NCI-H2081 treated with DMSO at 0.1 percent for 48 hours (cell line): ENCODE measurements around the gene CSNK1G2.

Source experiments
- DNase-seq: peaks from one replicate; lab custom pipeline; 2025; lab: John Stamatoyannopoulos, UW

Gene CSNK1G2

DNA sequence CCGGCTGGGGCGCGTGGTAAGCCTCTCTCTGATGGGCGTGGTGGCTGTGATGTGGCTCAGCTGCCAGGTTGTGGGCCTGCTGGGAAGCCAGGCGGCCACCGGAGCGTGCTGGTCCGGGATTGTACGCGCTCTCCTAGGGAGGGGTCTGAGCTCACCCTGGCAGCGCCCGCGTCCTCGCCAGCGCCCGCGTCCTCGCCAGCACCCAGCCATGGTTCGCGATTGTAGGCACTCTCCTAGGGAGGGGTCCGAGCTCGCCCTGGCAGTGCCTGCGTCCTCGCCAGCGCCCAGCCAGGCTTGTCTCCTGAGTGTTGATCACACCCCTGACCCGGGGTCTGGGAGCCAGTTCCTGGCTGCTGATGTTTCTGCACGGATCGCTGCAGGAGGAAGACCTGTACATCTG is 22.0 kb upstream of the CSNK1G2 start:
- DNase-seq: no peak

DNA sequence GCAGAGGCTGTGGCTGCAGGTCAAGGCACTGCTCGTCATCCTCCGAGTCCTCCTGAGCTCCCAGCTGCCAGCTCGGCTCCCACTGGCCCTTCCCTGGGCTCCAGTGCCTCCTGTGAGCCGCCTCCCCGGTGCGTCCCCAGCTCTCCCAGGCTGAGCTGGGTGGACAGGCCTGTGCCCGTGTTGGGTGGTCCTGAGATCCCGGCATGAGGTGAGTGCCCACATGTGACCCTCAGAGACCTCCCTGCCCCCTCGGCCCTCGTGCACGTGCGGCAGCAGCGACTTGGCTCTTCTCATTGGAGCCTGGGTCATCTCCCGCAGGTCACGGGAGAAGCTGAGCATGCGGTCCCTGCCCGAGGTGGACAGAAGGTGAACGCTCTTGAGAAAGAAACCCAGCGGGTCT is 20.3 kb upstream of the CSNK1G2 start:
- no peak for DNase-seq

DNA sequence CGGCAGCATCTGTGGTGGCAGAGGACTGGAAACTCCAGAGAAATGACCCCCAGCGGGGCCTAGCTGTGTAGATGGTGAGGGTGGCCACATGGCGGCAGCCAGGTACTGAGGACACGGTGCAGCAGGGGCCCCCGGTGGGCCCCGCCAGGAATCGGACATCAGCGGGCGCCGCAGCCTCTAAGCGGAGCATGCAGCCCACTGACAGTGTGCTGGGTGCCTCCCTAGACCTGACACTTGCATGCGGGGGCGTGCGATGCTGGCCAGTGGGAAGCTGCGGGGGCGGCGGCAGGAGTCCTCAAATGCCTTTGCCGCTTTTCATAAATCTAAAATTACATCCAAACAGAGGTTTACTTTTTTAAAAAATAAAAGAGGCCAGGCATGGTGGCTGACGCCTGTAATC is 19.6 kb upstream of the CSNK1G2 start:
- DNase-seq: no peak

DNA sequence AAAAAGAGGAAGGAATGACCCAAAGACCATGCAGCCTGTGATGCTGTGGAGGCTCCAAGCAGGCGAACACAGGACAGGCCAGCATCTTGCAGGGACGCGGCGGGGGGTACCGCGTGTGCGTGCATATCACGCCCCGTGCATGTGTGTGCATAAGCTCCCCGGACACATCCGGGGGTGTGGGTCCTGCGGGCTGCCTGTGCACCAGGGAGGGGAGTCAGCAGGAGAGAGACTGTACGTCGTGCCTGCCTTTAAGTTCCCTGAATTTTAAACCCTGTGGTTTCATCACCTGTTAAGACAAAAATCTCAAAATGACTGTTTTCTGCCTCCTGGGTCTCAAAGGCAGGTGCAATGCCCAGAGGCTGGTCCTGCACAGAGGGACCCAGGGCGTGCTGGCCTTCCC is 19.1 kb upstream of the CSNK1G2 start:
- no peak for DNase-seq

DNA sequence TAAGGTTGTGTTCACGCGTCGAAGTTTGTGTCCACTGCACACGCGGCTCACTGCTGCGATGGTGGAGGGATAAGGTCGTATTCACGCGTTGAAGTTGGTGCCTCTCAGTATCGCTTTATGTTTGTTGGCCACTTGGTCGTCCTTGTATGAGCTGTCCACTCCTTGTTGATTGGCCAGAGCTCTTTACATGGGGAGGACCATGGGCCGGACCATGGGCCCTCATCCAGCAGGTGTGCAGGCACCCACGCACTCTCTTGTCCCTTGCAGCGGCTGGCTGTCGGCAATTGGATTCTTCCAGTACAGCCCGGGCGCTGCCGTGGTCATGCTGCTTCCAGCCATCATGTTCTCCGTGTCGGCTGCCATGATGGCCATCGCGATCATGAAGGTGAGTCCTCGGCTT is 18.2 kb upstream of the CSNK1G2 start:
- DNase-seq: no peak

DNA sequence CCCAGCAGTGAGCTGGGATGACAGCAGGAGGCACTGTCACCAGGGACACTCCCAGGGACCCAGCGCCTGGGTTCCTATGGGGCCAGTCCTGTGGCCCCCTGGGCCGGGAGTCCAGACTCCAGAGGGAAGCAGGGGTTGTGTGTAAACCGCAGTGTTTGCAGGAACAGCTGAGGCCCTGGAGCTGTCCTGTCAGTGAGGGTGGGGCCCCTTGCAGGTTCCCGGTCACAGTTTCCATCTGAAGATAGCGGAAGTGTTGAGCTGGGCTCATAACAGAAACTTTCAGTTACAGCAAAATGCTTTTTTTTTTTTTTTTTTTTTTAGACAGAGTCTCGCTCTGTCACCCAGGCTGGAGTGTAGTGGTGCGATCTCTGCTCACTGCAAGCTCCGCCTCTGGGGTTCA is 17.7 kb upstream of the CSNK1G2 start:
- DNase-seq: no peak

DNA sequence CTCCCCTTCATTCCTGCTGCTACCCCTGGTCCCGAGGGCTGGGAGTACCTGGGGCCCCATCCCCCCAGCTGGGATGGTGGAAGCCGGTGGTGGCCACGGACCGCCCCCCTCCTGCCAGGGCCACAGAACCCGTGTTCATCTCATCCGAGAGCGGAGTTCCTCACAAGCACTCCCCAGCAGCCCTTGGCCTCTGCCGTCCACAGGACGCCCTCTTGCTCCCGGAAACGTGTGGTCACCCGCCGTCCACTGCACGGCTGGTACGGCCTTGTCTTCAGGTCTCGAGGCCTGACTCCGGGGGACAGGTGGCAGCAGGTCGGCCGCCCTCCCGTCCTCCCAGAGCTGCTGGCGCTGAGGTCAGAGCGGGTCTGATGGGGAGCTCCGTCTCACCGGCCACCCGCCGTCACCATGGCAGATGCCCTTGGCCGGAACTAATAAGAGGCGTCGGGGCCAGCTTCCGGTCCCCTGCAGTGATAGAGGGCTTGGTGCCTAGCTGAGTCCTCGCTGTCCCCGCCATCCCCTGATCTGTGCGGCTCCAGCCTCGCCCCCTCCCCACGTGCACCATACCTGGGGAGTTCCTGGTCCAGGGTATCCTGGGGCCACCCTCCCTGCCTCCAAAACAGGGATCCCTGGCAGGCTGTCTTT is 16.5 kb upstream of the CSNK1G2 start:
- no peak for DNase-seq

DNA sequence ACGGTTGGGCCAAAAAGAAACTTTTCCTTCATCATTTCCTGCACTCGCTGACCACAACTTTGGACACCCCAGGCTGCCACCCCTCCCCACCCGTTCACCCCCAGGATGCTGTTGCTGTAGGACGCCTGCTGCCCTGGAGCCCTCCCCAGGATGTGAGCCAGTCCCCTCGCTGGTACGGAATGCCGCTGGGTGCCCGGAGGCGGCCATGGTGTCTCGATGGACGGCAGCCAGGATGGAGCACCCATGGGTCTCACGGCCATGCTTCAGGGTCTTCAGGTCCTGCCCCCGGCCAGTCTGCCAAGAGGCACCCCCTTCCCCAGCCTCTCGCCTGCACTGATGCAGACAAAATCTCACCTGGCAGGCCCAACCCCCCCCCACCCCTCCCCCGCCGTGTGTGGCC is 15.4 kb upstream of the CSNK1G2 start:
- no peak for DNase-seq

DNA sequence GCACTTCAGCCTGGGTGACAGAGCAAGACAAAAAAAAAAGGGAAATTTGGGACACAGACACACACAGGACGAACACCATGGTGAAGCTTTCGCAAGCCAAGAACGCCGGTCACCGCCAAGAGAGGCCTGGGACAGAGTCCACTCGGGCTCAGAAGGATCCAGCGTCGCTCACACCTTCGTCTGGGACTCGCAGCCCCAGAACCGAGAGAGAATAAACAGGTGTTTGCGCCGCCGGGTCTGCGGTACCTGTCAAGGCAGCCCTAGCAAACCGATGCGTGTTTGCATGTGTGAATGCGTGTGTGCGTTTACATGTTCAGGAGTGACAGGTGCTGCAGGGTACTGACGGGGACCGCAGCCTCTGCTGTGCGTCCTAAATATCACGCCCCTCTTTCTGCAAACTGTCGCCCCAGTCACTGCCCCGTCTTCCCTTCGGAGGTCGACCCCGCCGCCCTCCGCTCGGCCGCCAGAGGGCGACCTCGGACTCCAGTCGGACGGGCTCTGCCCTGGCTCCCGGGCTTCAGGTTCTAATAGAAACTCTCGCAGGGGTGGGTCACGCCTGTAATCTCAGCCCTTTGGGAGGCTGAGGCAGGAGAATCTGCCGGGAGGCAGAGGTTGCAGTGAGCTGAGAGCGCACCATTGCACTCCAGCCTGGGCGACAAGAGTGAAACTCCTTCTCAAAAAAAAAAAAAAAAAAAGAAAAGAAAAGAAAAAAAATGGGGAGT is 11.8 kb upstream of the CSNK1G2 start:
- no peak for DNase-seq

DNA sequence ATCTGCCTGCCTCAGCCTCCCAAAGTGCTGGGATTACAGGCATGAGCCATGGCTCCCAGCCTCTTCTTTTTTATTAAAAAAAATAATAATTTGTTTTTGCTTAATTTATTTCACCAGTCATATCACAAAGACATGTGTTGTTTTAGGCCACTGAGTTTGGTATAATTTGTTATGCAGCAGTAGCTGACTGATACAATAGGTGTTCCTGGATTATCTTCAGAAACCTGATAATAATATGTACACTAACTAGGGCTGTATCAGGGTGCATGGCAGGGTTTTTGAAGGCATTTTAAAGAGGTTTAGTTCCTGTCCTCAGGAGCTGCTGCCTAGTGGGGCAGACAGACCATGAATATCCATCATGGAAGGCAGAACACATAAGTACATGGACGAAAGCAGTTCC is 9.5 kb upstream of the CSNK1G2 start:
- no peak for DNase-seq

DNA sequence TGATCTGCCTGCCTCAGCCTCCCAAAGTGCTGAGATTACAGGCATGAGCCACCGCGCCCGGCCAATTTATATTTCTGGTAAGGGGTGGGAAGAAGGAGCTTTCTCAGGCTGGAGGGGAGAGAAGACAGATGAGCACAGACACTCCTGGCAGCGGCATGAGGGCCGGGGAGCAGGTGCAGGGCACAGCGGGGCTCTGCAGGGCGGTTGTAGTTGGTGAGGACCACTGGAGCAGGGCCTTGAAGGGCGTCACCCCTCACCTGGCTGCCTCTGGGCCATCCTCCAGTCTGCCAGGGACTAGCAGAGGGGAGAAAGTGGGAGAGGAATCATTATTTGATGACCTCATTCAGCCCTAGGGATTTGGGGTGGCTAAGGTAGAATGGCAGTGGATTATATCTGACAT is 8.6 kb upstream of the CSNK1G2 start:
- DNase-seq: no peak

DNA sequence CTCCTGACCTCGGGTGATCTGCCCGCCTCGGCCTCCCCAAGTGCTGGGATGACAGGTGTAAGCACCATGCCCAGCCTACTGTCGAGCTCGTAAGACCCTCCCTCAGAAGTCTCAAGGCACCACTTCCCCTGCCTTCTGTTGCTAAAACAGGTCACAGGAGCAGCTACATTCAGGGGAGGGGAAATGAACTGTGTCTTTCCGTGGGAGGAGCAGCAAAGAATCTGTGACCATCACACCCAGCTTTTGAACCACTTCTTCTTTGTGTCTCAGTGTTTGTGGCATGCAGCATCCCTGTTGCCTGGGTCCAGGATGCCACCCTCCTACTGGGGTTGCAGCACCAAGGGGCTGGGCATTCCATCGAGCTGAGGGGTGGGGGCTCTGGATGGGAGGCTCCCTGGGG is 7.7 kb upstream of the CSNK1G2 start:
- DNase-seq: no peak

DNA sequence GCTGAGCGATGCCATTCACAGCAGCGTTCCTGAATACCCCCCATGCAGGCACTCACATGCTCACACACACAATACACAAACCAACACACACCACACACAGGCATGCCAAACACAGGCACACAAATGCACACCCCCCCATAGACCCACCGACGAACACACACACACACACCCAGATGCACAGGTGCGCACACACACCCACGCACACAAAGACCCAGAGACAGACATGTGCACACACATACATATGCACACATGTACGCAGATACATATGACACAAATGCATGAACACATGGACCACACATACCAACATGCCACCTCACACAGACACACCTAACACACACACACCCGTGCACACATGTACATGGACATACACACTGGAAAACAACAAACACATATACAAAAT is 7.0 kb upstream of the CSNK1G2 start:
- no peak for DNase-seq

DNA sequence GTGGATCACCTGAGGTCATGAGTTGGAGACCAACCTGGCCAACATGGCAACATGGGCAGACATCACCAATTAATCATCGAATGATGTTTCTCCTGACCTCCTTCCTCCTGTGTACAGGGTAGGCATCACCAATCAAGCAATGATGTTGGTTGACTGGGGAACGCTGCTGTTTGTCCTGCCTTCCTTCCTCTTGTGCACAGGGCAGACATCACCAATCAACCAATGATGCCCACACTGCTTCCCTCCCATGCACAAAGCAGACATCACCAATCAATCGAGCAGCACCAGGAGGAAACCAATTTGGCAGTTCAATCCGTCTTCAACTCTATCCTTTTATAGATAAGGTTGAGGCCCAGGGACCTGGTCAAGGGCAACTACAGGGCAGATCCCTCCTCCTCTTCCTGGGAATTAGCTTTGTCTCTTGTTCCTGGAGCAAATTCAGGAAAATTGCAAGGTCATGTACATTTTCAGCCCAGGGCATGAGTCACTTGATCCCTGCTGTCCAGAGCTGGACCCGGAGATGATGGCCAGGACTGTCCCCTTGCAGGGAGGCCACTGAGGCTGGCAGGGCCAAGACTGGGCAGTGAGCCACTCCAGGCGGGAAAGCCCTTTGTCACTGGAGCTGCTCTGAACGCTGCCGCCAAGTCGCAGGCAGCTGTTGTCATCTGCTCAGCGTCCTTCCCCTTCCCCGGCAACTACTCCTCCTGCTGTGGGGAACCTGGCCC is 5.3 kb upstream of the CSNK1G2 start:
- DNase-seq: no peak

DNA sequence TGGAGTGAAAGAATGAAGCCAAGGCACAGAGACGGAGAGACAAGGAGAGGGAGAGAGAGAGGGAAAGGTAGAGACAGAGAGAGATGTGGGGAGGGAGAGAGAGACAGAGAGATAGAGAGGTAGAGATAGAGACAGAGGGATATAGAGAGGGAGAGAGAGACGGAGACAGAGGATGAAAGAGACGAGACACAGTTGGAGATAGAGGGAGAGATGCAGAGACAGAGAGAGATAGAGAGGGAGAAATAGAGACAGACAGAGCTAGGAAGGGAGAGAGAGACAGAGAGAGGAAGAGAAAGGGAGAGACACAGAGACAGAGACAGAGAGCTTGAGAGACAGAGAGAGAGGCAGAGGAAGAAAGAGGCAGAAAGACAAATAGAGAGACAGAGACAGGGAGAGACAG is 4.5 kb upstream of the CSNK1G2 start:
- no peak for DNase-seq

DNA sequence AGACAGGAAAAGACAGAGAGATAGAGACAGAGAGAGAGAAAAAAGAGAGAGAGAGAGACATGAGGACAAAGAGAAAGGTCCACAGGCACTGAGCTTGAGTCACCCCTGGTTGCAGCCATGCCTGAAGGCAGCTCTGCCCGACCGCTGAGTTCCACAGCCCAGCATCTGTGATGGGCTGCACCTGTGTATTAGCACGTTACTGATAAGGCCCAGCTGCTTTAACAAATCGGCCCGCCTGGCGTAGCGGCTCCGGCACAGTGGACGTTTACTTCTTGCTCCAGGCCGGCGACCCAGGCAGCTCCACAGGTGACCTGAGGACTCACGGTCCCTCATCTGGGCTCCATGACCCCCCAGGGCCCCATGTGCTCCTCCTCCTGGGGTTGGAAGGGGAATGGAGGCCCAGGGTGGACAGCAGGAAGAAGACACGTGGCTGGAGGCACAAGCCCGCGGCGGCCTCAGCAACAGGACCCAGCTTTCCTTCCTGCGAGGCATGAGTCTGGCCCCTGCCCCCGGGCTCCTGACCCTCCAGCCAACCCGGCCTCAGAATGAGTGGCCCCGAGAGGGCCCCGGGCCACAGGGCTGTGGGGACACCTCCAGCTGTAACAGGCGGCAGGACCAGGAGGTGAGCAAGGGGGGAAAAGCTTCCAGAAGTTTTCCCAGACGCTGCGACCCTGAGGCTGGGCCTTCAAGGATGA is 3.9 kb upstream of the CSNK1G2 start:
- DNase-seq: no peak

DNA sequence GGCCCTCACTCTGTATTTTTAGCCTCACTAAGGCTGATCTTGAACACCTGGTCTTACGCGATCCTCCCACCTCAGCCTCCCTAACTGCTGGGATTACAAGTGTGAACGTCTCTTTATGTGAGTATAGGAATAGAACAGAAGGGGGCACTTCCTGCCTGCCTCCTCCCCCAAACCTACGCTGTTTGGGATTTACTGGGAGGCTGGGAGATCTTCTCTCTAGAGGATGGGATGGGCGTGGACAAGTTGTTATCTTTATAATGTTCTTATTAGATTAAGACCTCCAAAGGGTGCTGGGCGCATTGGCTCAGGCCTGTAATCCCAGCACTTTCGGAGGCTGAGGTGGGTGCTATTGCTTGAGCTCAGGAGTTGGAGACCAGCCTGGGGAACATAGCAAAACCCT is 2.9 kb upstream of the CSNK1G2 start:
- no peak for DNase-seq

DNA sequence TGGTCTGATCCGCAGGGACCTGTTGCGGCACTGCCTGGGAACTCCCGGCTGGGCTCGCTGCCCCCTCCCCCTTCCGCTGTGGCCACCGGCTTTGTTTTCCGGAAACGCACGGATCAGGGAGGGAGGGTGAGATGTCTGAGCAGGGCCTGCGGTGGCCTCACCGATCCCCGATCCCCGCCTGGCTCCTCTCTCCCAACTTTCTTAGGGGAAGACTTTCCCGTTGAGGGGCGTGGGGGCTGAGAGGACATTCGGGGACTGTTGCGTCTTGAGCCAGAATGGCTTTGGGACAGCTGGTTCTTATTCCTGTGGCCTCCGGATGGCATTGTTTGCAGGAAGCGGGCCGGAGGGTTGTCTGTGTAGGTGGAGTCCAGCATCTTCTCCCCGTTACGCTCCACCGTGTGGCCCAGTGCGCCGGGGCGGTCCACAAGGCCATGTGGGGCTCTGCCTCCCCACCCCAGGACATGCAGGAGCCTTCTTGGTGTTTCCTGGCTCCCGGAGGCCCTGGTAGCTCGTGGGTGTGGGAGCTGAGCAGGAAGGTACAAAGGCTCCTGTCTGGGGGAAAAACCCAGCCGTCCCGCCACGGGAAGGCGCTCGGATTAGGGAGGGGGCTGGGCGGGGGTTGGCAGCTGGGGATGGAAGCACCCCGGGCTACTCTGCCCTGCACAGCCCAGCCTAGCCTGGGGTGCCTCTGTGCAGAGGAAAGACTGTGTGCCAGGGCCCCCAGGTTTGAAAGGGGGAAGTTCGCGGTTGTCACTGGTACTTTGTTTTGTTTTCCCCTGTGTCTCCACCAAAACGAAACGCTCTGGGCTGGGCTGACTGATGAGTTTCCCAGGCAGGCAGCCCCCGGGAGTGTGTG is 1.3 kb downstream of the CSNK1G2 start:
- no peak for DNase-seq

DNA sequence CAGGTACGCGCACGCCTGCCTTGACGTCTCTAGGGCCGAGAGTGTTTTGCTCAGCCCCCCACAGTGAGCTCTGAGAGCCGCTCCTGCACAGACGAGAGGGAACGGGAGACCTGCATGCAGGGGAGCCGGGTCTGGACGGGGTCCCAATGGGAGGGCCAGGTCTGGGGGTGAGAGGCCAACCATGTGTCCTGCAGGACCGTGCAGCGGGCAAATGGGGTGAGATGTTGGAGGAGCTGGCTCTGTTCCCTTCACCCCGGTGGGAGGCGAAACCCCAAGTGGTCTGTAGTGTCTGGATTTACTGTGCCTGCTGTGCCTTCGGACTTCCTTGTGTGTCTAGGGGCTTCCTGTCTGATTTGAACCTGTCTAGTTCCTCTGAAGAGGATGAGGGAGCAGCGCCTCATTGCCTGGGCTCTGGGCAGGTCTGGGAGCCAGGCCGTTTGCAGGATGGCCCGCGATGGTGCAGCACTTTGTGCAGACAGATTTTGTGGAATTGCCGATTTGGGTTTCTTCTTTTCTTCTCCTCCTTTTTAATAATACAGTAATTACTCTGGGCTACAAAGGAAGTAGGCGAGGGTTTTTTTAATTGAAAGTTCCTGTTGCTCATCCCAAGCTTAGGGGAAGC is 2.1 kb downstream of the CSNK1G2 start:
- no peak for DNase-seq

DNA sequence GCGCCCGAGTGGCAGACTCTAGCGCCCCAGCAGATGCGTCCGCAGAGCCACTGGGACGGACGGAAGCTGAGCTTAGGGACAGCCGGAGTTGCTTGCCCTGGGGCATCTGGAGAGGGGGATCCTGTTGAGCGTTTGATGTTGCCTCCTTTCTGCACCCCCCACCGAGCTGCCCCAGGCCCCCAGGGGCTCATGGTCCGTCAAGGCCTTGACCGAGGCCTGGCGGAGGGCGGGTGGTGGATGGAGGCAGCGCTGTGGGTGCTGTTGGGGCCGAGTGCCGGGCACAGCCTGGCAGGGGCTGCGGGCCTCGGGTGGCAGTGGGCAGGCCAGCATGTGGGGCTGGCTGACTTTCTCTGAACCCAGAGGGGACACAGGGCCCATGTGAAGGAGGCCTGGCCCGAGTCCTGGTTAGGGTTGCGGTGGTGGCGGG is 2.7 kb downstream of the CSNK1G2 start:
- no peak for DNase-seq
